ENCODE data around the gene SGTA.
"Not testable (repeated sequence)": the region's sequence is repeated elsewhere in the genome, so short reads cannot be mapped to it uniquely, and the experiment has no call there.

Gene SGTA

GRCh38 chr19:2722541-2723344, 60.3 kb downstream of the SGTA start:
- DNase-seq = no peak

- no peak for DNase-seq
Observed at GRCh38 chr19:2721570-2722540, 61.2 kb downstream of the SGTA start.

- DNase-seq = no peak
Observed at GRCh38 chr19:2720777-2721569, 62.1 kb downstream of the SGTA start, which contains the start of gene DIRAS1. TSS of gene DIRAS1 (minus strand) at chr19:2721372. CDS start at chr19:2717806, 3,566 bp downstream.

- DNase-seq = no peak
Observed at GRCh38 chr19:2719920-2720776, 62.9 kb downstream of the SGTA start.

- no peak for DNase-seq
Observed at GRCh38 chr19:2719232-2719735, 63.8 kb downstream of the SGTA start.

GRCh38 chr19:2717638-2718541, 65.2 kb downstream of the SGTA start:
- no peak for DNase-seq

GRCh38 chr19:2716722-2717637, 66.1 kb downstream of the SGTA start:
- DNase-seq = no peak

GRCh38 chr19:2716275-2716650, 66.8 kb downstream of the SGTA start:
- DNase-seq = no peak

- DNase-seq = no peak
Observed at GRCh38 chr19:2715470-2716274, 67.4 kb downstream of the SGTA start.

GRCh38 chr19:2714531-2715269, 68.4 kb downstream of the SGTA start:
- DNase-seq = no peak

- DNase-seq = not testable (repeated sequence)
Observed at GRCh38 chr19:2714102-2714501, 69.0 kb downstream of the SGTA start.

- not testable (repeated sequence) for DNase-seq
Observed at GRCh38 chr19:2713170-2713569, 69.9 kb downstream of the SGTA start.

GRCh38 chr19:2711875-2712205, 71.2 kb downstream of the SGTA start:
- no peak for DNase-seq

- DNase-seq = no peak
Observed at GRCh38 chr19:2711172-2711874, 71.8 kb downstream of the SGTA start.

GRCh38 chr19:2706251-2706650, 76.8 kb downstream of the SGTA start:
- DNase-seq = no peak
